Heart left ventricle (tissue), 13 donors: ENCODE results near the gene SNAPIN.

ENCODE experiments used
- POLR2A ChIP-seq, 2 donors: fragments of 450-650 bp; IDR thresholded peaks; one replicate each; pipeline ENCODE4 v1.6.1; 2017; ENCODE audit warnings: antibody characterized with exemption in 2 of 2, mild to moderate bottlenecking in 2 of 2, moderate library complexity in 2 of 2
- TF ChIP-seq, protein P1 (sequence below), 12 donors: fragments of 200-600 bp; sonication (generic) in 4 of 12; IDR thresholded peaks; one replicate each; pipeline versions ENCODE4 v1.5.0 to v1.8.0; 2018 to 2022; ENCODE audit warnings: antibody characterized with exemption in 12 of 12, mild to moderate bottlenecking in 5 of 12
- donor health status: ischemic (EF 13 %, LVEDD 7.1; RV severe dilation, severe dysfunction).
- donor health status: DM: no; HTN: yes; CAD: no.
- donor health status: DM: no; HTN: no; CAD: no.
- donor health status: ischemic (EF 25% LVEDD 6.9; RV normal size, moderate dysfunction).
- donor health status: ischemic (EF 25% LVEDD 5.7; RV mildly dilated, moderate dysfunction).
- donor health status: ischemic (EF 35%, LVEDD 5.7; RV mildly dilated, moderate dysfunction).
- donor health status: nonischemic (EF 11% LVEDD 7.7; RV severe dilation, severe dysfunction).
- donor health status: DM: yes; HTN: yes; CAD: no.
- donor health status: PGD.
- donor health status: ischemic (EF 29% LVEDD 5.4; RV normal size, mild dysfunction).
- donor health status: nonischemic (EF 23%, LVEDD 6.1; RV moderate dilation, normal function).

DNA sequence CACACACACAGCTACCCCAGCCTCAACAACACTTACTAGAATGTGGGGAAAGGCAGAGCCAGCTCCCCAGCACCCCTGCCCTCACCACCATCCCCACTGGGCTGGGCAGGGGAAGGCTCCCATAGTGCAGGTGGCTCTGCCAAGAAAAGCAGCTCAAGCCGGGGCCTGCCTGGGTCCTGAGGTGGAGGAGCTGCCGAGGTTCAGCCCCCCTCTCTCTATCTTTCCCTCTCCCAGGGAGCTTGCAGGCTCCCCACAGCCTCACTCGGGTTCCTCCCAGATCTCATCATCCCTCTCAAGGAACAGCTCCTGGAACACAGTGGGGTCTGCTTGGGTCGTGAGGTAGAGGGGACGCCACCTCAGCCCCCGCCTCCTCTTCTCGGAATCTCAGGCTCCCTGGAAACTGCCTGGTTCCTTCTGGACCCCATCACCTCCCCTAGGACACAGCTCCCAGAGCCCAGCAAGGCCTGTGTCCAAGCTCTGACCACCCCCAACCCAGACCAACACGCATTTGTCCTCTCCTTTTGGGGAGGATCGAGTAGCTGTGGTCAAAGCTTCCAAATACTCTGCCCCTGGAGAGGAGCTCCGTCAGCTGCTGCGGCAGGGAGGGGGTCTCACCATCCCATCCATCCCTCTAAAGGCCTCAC is 46.3 kb upstream of the SNAPIN start:
- TF ChIP-seq, protein P1, sequence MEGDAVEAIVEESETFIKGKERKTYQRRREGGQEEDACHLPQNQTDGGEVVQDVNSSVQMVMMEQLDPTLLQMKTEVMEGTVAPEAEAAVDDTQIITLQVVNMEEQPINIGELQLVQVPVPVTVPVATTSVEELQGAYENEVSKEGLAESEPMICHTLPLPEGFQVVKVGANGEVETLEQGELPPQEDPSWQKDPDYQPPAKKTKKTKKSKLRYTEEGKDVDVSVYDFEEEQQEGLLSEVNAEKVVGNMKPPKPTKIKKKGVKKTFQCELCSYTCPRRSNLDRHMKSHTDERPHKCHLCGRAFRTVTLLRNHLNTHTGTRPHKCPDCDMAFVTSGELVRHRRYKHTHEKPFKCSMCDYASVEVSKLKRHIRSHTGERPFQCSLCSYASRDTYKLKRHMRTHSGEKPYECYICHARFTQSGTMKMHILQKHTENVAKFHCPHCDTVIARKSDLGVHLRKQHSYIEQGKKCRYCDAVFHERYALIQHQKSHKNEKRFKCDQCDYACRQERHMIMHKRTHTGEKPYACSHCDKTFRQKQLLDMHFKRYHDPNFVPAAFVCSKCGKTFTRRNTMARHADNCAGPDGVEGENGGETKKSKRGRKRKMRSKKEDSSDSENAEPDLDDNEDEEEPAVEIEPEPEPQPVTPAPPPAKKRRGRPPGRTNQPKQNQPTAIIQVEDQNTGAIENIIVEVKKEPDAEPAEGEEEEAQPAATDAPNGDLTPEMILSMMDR (IDR thresholded peaks at IDR 0.05) = no peak
- TF ChIP-seq POLR2A (IDR thresholded peaks at IDR 0.05) = no peak
